Mammary epithelial cell (primary cell): Measurements from ENCODE around the gene OSBPL5.

Source experiments
- EZH2 ChIP-seq: IDR thresholded peaks from 2 replicates; pipeline ENCODE4 v1.6.1; 2012; ENCODE audit warnings: low read length, inconsistent platforms, borderline replicate concordance
- TF ChIP-seq, protein P1 (sequence below), 2 donors: IDR thresholded peaks in 1 of 2; conservative IDR thresholded peaks in 1 of 2; 2 replicates each; pipeline ENCODE4 v1.5.1; 2011 to 2012; ENCODE audit warnings: inconsistent platforms in 2 of 2, low read length in 2 of 2, mild to moderate bottlenecking in 2 of 2, control low read depth in 1 of 2, low read depth in 1 of 2; ENCODE audit not compliant: insufficient read depth in 1 of 2; ENCODE audit errors: extremely low read depth in 1 of 2

DNA sequence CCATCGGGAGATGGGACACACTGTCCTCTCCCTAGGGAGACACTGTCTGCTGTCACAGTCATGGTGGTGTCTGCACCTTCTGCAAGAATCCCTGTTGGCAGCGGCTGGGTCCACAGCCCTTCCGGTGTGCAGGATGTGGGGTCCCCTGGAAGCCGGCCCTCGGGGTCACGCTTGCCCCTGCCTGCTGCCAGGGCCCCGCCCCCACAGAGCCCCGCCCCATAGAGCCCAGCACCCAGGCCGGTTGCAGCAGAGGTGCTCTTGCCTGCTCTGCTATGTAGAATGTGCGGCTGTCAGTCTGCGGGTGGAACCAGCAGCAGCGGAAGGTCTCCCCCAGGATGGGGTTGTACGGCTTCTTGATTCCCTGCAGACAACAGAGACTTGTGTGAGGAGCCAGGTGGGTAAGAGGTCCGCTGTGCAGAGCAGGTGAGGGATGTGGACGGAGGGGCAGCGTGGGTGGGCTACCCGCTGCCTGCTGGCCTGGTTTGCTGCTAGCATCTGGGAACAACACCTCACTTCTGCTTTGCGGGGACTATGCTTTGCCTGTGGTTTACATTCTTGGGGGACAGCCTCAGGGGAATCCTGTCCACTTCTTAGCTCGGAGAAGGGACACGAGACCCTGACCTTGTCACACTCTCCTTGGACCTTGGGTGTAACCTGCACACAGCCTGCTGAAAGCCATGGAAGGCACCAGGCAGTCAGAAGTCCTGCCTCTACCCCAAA is 63.0 kb downstream of the OSBPL5 start:
- TF ChIP-seq, protein P1, sequence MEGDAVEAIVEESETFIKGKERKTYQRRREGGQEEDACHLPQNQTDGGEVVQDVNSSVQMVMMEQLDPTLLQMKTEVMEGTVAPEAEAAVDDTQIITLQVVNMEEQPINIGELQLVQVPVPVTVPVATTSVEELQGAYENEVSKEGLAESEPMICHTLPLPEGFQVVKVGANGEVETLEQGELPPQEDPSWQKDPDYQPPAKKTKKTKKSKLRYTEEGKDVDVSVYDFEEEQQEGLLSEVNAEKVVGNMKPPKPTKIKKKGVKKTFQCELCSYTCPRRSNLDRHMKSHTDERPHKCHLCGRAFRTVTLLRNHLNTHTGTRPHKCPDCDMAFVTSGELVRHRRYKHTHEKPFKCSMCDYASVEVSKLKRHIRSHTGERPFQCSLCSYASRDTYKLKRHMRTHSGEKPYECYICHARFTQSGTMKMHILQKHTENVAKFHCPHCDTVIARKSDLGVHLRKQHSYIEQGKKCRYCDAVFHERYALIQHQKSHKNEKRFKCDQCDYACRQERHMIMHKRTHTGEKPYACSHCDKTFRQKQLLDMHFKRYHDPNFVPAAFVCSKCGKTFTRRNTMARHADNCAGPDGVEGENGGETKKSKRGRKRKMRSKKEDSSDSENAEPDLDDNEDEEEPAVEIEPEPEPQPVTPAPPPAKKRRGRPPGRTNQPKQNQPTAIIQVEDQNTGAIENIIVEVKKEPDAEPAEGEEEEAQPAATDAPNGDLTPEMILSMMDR (conservative IDR thresholded peaks at IDR 0.05 in 1 of 2, IDR thresholded peaks at IDR 0.05 in 1 of 2; ENCODE audit: extremely low read depth in 1 of 2, insufficient read depth in 1 of 2, low read depth in 1 of 2, low read length in 2 of 2): no peak
- TF ChIP-seq EZH2: no peak
